Chondrocyte (in vitro differentiated cells): ENCODE data around the gene LRPAP1. TPM values are rescaled to one million over a fixed set of nuclear protein-coding genes. Genes with fewer than 3 reads are reported as not detected.

Experiments used
- DNase-seq: peaks from one replicate; pipeline ENCODE4 v3.0.0; 2021; ENCODE audit warnings: mixed read lengths, low spot score
- H3K27ac Mint-ChIP-seq: one replicate; pipeline ENCODE4 v1.8.0; 2021; ENCODE audit warnings: mild to moderate bottlenecking, moderate library complexity, mixed read lengths; ENCODE audit not compliant: unreplicated experiment
- H3K27me3 Mint-ChIP-seq: 2 replicates; pipeline ENCODE4 v1.8.0; 2021; ENCODE audit warnings: low read depth, mixed read lengths
- H3K36me3 Mint-ChIP-seq: 2 replicates; pipeline ENCODE4 v1.8.0; 2021; ENCODE audit warnings: low read depth, mixed read lengths
- H3K4me1 Mint-ChIP-seq: 2 replicates; pipeline ENCODE4 v1.8.0; 2021; ENCODE audit warnings: low read depth, mild to moderate bottlenecking, mixed read lengths
- H3K4me3 Mint-ChIP-seq: one replicate; pipeline ENCODE4 v1.8.0; 2021; ENCODE audit warnings: mild to moderate bottlenecking, moderate library complexity, mixed read lengths; ENCODE audit not compliant: unreplicated experiment
- H3K9me3 Mint-ChIP-seq: 2 replicates; pipeline ENCODE4 v1.8.0; 2021; ENCODE audit warnings: low read depth, mixed read lengths
- total RNA-seq: library from RNA; stranded (reverse); gene quantifications from 3 replicates; pipeline ENCODE4 v1.2.1, GENCODE V29; 2021
- TF ChIP-seq, protein P1 (sequence below): fragments of 200-600 bp; sonication (generic); IDR thresholded peaks from 2 replicates; pipeline ENCODE4 v1.5.0; 2021; ENCODE audit warnings: antibody characterized with exemption, mild to moderate bottlenecking, moderate library complexity

LRPAP1 gene
- total RNA-seq, 1 donor from 2014 or later, result 135 TPM

- no peaks in the 10 kb centered on the region for H3K9me3 Mint-ChIP-seq
- no peak overlapping the region for H3K4me3 Mint-ChIP-seq
- DNase-seq, result no peak
- TF ChIP-seq, protein P1, sequence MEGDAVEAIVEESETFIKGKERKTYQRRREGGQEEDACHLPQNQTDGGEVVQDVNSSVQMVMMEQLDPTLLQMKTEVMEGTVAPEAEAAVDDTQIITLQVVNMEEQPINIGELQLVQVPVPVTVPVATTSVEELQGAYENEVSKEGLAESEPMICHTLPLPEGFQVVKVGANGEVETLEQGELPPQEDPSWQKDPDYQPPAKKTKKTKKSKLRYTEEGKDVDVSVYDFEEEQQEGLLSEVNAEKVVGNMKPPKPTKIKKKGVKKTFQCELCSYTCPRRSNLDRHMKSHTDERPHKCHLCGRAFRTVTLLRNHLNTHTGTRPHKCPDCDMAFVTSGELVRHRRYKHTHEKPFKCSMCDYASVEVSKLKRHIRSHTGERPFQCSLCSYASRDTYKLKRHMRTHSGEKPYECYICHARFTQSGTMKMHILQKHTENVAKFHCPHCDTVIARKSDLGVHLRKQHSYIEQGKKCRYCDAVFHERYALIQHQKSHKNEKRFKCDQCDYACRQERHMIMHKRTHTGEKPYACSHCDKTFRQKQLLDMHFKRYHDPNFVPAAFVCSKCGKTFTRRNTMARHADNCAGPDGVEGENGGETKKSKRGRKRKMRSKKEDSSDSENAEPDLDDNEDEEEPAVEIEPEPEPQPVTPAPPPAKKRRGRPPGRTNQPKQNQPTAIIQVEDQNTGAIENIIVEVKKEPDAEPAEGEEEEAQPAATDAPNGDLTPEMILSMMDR, result no peak
- H3K27me3 Mint-ChIP-seq, result no peaks in the 10 kb centered on the region
- peaks cover 3% of the 10 kb centered on the region for H3K36me3 Mint-ChIP-seq
- H3K4me1 Mint-ChIP-seq, result no peaks in the 10 kb centered on the region
- no peak overlapping the region for H3K27ac Mint-ChIP-seq
Measured at GRCh38 chr4:3500111-3500510, 32.1 kb downstream of the LRPAP1 start.

DNA sequence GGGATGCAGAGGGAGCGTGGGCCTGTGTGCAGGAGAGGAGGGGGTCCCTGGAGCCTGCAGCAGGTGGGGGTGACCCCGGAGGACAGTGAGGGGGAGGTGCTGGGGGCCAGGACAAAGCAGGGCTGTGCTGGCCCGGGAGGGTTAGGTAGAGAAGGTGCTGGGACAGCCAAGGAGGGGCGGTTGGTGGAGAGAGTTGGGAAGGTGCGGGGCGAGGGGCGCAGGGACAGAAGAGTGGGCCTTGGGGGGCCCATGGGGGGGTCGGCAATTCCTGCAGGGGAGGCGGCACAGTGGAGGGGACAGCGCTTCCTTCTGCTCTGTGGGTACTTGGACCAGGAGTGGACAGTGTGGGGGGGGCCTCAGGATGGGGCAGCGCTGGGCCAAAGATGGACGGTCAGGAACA, 32.5 kb downstream of the LRPAP1 start:
- no peak for DNase-seq
- Mint-ChIP-seq H3K27ac (no peak overlapping the region), H3K9me3 (no peaks in the 10 kb centered on the region), H3K4me3 (no peak overlapping the region), H3K36me3 (peaks cover 3% of the 10 kb centered on the region), H3K4me1 (no peaks in the 10 kb centered on the region), H3K27me3 (no peaks in the 10 kb centered on the region)
- TF ChIP-seq, protein P1, result no peak

DNA sequence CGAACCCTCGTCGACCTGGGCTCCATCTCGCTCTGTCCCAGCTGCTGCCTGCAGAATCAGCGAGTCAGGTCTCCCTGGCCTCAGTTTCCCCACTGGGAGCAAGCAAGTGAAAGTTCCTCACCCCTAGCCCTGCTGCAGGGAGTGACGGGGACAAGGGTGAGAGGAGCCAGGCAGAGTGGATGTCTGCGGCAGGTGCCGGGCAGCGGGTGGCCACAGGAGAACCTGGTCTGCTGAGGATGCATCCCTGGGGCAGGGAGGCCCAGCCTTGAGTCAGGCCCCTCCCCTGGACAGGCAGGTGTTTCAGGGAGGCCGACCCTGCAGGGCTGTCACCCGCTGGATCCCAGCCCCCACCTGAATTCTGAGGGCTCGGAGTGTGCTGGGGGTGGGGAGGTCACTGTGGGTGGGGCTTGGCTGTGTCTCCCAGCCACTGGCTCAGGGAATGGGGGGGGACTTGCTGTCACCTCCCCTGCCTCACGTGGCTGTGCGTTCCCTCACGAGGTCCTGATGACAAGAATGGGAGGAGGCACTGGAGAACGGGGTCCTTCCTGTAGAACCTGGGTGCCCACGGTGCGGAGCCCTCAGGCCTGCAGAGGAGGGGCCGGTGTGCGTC, 33.2 kb downstream of the LRPAP1 start:
- H3K36me3 Mint-ChIP-seq, result peaks cover 3% of the 10 kb centered on the region
- H3K27ac Mint-ChIP-seq, result no peak overlapping the region
- H3K27me3 Mint-ChIP-seq, result no peaks in the 10 kb centered on the region
- H3K9me3 Mint-ChIP-seq, result no peaks in the 10 kb centered on the region
- no peak for DNase-seq
- H3K4me1 Mint-ChIP-seq, result no peaks in the 10 kb centered on the region
- TF ChIP-seq, protein P1, result no peak
- no peak overlapping the region for H3K4me3 Mint-ChIP-seq

DNA sequence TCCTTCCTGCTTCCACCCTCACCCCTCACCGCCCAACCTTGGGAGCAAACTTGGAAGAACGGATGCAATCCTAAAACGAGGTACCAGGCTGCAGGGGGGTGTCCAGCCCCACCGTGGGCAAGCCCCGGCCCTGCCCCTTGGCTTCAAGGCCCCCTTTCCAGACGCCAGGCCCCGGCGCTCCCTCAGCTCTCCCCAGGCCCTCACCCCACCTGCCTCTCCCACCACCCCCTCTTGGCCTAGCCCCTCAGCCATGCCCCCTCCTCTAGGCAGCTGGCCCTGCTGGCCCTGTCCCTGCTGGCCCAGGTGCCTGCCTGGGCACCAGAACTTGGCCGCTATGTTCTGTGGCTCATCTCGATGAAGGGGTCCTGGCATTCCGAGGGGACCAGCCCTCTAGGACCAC, 33.8 kb downstream of the LRPAP1 start:
- H3K36me3 Mint-ChIP-seq, result peaks cover 2% of the 10 kb centered on the region
- H3K4me1 Mint-ChIP-seq, result no peaks in the 10 kb centered on the region
- DNase-seq, result no peak
- H3K27me3 Mint-ChIP-seq, result no peaks in the 10 kb centered on the region
- no peak overlapping the region for H3K4me3 Mint-ChIP-seq
- TF ChIP-seq, protein P1, result no peak
- no peaks in the 10 kb centered on the region for H3K9me3 Mint-ChIP-seq
- no peak overlapping the region for H3K27ac Mint-ChIP-seq

DNA sequence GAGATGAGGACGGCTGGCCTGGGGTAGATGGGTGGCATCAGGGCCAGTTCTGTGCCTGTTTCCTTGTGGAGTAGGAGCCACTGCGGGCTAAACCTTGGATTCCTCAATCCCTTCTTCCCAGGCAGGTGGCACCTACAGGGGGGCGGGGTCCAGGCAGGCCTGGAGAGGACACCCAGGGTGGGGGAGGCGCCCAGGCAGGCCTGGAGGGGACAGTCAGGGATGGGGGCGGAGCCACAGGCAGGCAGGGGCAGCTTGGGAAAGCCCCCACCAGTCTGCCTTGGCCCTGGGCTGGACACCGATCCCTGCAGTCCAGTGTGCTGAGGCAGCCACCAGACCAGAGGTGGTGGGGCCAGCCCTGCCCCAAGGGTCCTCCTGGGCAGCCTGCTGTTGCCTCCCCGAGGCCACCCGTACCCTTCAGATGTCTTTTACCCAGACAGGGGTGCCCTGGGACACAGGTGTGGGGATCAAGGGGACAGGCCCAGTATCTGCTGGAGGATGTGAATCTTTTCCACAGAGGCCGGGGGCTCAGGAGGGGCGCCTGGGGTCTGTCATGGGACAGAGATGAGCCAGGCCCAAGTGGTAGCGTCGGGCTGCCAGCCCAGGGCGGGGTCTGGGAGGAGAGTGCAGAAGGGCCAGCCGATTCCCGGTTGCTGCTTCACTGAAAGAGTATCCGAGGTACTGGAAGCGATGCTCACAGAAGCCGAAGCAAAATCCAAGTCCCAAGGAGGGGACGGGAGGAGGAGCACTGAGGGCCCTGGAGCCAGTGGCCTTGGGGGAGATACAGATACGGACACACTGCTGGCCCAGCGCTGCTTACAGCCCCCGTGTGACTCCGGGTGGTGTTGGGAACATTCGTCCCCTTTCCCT, 34.5 kb downstream of the LRPAP1 start:
- no peaks in the 10 kb centered on the region for H3K36me3 Mint-ChIP-seq
- no peaks in the 10 kb centered on the region for H3K27me3 Mint-ChIP-seq
- no peak overlapping the region for H3K27ac Mint-ChIP-seq
- H3K4me1 Mint-ChIP-seq, result no peaks in the 10 kb centered on the region
- H3K4me3 Mint-ChIP-seq, result no peak overlapping the region
- H3K9me3 Mint-ChIP-seq, result no peaks in the 10 kb centered on the region
- DNase-seq, result no peak
- TF ChIP-seq, protein P1, result no peak
